ENCODE results near the gene FDX1.

GRCh38 chr11:110472858-110473257 lies 43.1 kb downstream of the FDX1 start:
- TF ChIP-seq POLR2A (IDR thresholded peaks at IDR 0.05; ENCODE audit: low read depth, low read length) (no peak), POLR2AphosphoS5 (IDR thresholded peaks at IDR 0.05; ENCODE audit: low read depth, low read length) (no peak), TAF1 (IDR thresholded peaks at IDR 0.05; ENCODE audit: borderline replicate concordance, low read depth, low read length) (no peak)

All from GM12892 (cell line).